HepG2 (cell line): ENCODE measurements around the gene MAPK8IP3. TPM values are rescaled to one million over a fixed set of nuclear protein-coding genes. Genes with fewer than 3 reads are reported as not detected.

Experiments
- ASH2L ChIP-seq: fragments of 300-600, 200-600 bp; sonication (generic); IDR thresholded peaks from 2 replicates; pipeline ENCODE4 v1.7.0; 2017; ENCODE audit warnings: low read depth, mild to moderate bottlenecking, moderate library complexity, mixed read lengths, low read length; ENCODE audit not compliant: insufficient read length
- CHD4 ChIP-seq: fragments of 200-600 bp; sonication (generic); IDR thresholded peaks from 2 replicates; pipeline ENCODE4 v1.7.0; 2017; ENCODE audit warnings: mild to moderate bottlenecking, low read length, borderline replicate concordance
- FIP1L1 ChIP-seq: fragments of 200-400 bp; formaldehyde crosslinking; IDR thresholded peaks from 2 replicates; pipeline ENCODE4 v1.6.1; 2018; ENCODE audit warnings: low read depth, mild to moderate bottlenecking, low read length, moderate library complexity, borderline replicate concordance; ENCODE audit not compliant: insufficient read depth
- FOXJ3 ChIP-seq: sonication (generic); formaldehyde crosslinking; IDR thresholded peaks from 2 replicates; pipeline ENCODE4 v1.4.0; 2020; ENCODE audit warnings: missing genetic modification reagents, mild to moderate bottlenecking, borderline replicate concordance
- HDAC6 ChIP-seq: fragments of 200-600 bp; sonication (generic); IDR thresholded peaks from 2 replicates; pipeline ENCODE4 v1.7.0; 2017; ENCODE audit warnings: mild to moderate bottlenecking, antibody characterized with exemption, low read length, low read depth
- HHEX ChIP-seq: IDR thresholded peaks from 2 replicates; pipeline ENCODE4 v1.6.1; 2016; ENCODE audit warnings: control low read depth
- MAZ ChIP-seq, 2 experiments: sonication (generic) in 1 of 2; formaldehyde crosslinking in 1 of 2; IDR thresholded peaks; 2 replicates each; pipeline versions ENCODE4 v1.5.0 to v1.6.1; 2012 to 2020; ENCODE audit warnings: low read depth in 2 of 2, mild to moderate bottlenecking in 2 of 2, borderline replicate concordance in 1 of 2, improper control_type of control experiment in 1 of 2, low read length in 1 of 2, missing genetic modification reagents in 1 of 2, moderate library complexity in 1 of 2
- NFE2 ChIP-seq: sonication (generic); formaldehyde crosslinking; IDR thresholded peaks from 2 replicates; pipeline ENCODE4 v1.4.0; 2020; ENCODE audit warnings: missing genetic modification reagents
- SYNCRIP ChIP-seq: fragments of 200-400 bp; formaldehyde crosslinking; IDR thresholded peaks from 2 replicates; pipeline ENCODE4 v1.6.1; 2018; ENCODE audit warnings: mild to moderate bottlenecking, low read depth, low read length; ENCODE audit not compliant: insufficient read depth
- TAF1 ChIP-seq: sonication (generic); formaldehyde crosslinking; IDR thresholded peaks from 2 replicates; pipeline ENCODE4 v1.4.0; 2020; ENCODE audit warnings: missing genetic modification reagents
- YEATS4 ChIP-seq: sonication (generic); formaldehyde crosslinking; IDR thresholded peaks from 2 replicates; pipeline ENCODE4 v1.4.0; 2020; ENCODE audit warnings: missing genetic modification reagents, borderline replicate concordance
- ZBTB7A ChIP-seq: sonication (generic); formaldehyde crosslinking; IDR thresholded peaks from 2 replicates; pipeline ENCODE4 v1.8.0; 2022; ENCODE audit warnings: mild to moderate bottlenecking, missing genetic modification reagents
- ZFYVE20 ChIP-seq: sonication (generic); formaldehyde crosslinking; IDR thresholded peaks from 2 replicates; pipeline ENCODE4 v1.8.0; 2023; ENCODE audit warnings: low read depth, mild to moderate bottlenecking, moderate library complexity, missing genetic modification reagents, borderline replicate concordance
- ZNF550 ChIP-seq: sonication (generic); formaldehyde crosslinking; IDR thresholded peaks from 2 replicates; pipeline ENCODE4 v1.4.0; 2020; ENCODE audit warnings: mild to moderate bottlenecking, missing genetic modification reagents, borderline replicate concordance
- ZNF563 ChIP-seq: sonication (generic); formaldehyde crosslinking; IDR thresholded peaks from 2 replicates; pipeline ENCODE4 v1.8.0; 2022; ENCODE audit warnings: mild to moderate bottlenecking, moderate library complexity, missing genetic modification reagents
- ZNF709 ChIP-seq: sonication (generic); formaldehyde crosslinking; IDR thresholded peaks from 2 replicates; pipeline ENCODE4 v1.5.0; 2020; ENCODE audit warnings: mild to moderate bottlenecking, missing genetic modification reagents
- polyA plus RNA-seq, 8 experiments: library from polyadenylated mRNA; depleted of rRNA in 3 of 8; stranded (reverse) in 7 of 8; unstranded in 1 of 8; fragments of >200 nt; fragmentation: Illumina TruSeq in 4 of 8; extraction: Trizol in 4 of 8; gene quantifications; 2 replicates each; pipeline versions ENCODE4 v1.2.1 to v1.2.3, GENCODE V29; 2011 to 2016; ENCODE audit warnings: low read depth in 4 of 8, missing spikeins in 1 of 8, mixed read lengths in 1 of 8; ENCODE audit not compliant: insufficient read depth in 1 of 8
- total RNA-seq, 5 experiments: library from RNA; depleted of rRNA; stranded (reverse); fragments of >200 nt; fragmentation: Illumina TruSeq; extraction: Trizol; gene quantifications; 2 replicates each; pipeline ENCODE4 v1.2.3, GENCODE V29; 2016; ENCODE audit warnings: low read depth in 1 of 5
- TF ChIP-seq, protein P1 (sequence below): sonication (generic); formaldehyde crosslinking; IDR thresholded peaks from 2 replicates; pipeline ENCODE4 v1.4.0; 2020; ENCODE audit warnings: mild to moderate bottlenecking, missing genetic modification reagents
- TF ChIP-seq, protein P2 (sequence below): sonication (generic); formaldehyde crosslinking; IDR thresholded peaks from 2 replicates; pipeline ENCODE4 v1.5.0; 2020; ENCODE audit warnings: mild to moderate bottlenecking, missing genetic modification reagents, borderline replicate concordance
- TF ChIP-seq, protein P3 (sequence below): sonication (generic); formaldehyde crosslinking; IDR thresholded peaks from 2 replicates; pipeline ENCODE4 v1.4.0; 2020; ENCODE audit warnings: missing genetic modification reagents; ENCODE audit errors: not compliant biosample characterization

MAPK8IP3 gene
- total and polyA plus RNA-seq, 2 of the 13 experiments (the other 11 are each of a cell fraction or from before 2014, with no cell fraction given): 25.1 to 41.7 TPM

DNA sequence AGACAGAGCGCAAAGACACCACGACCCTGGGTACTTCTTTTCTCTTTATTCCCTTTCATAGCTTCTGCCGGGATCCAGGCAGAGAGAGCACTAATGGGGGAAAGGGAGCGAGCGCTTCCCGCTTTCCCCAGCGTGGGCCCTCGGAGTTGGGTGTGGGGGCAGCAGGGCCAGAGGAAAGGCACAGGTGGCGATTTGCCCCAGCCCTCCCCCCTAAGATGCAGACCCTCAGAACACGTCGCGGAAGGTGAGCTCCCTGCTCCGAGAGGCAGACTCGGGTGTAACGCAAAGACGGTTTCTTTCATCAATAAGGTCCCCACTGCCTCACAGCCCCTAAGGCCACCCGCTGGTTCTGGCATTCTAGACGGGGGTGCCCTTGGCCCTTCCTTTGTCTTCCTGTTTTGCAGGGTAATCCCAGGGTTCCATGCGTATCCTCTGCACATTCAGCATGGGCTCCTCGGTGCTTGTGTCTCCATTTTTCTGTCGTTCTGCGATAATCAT, 65.9 kb downstream of the MAPK8IP3 start (continued):
- TF ChIP-seq FIP1L1: no peak
- TF ChIP-seq, protein P1, sequence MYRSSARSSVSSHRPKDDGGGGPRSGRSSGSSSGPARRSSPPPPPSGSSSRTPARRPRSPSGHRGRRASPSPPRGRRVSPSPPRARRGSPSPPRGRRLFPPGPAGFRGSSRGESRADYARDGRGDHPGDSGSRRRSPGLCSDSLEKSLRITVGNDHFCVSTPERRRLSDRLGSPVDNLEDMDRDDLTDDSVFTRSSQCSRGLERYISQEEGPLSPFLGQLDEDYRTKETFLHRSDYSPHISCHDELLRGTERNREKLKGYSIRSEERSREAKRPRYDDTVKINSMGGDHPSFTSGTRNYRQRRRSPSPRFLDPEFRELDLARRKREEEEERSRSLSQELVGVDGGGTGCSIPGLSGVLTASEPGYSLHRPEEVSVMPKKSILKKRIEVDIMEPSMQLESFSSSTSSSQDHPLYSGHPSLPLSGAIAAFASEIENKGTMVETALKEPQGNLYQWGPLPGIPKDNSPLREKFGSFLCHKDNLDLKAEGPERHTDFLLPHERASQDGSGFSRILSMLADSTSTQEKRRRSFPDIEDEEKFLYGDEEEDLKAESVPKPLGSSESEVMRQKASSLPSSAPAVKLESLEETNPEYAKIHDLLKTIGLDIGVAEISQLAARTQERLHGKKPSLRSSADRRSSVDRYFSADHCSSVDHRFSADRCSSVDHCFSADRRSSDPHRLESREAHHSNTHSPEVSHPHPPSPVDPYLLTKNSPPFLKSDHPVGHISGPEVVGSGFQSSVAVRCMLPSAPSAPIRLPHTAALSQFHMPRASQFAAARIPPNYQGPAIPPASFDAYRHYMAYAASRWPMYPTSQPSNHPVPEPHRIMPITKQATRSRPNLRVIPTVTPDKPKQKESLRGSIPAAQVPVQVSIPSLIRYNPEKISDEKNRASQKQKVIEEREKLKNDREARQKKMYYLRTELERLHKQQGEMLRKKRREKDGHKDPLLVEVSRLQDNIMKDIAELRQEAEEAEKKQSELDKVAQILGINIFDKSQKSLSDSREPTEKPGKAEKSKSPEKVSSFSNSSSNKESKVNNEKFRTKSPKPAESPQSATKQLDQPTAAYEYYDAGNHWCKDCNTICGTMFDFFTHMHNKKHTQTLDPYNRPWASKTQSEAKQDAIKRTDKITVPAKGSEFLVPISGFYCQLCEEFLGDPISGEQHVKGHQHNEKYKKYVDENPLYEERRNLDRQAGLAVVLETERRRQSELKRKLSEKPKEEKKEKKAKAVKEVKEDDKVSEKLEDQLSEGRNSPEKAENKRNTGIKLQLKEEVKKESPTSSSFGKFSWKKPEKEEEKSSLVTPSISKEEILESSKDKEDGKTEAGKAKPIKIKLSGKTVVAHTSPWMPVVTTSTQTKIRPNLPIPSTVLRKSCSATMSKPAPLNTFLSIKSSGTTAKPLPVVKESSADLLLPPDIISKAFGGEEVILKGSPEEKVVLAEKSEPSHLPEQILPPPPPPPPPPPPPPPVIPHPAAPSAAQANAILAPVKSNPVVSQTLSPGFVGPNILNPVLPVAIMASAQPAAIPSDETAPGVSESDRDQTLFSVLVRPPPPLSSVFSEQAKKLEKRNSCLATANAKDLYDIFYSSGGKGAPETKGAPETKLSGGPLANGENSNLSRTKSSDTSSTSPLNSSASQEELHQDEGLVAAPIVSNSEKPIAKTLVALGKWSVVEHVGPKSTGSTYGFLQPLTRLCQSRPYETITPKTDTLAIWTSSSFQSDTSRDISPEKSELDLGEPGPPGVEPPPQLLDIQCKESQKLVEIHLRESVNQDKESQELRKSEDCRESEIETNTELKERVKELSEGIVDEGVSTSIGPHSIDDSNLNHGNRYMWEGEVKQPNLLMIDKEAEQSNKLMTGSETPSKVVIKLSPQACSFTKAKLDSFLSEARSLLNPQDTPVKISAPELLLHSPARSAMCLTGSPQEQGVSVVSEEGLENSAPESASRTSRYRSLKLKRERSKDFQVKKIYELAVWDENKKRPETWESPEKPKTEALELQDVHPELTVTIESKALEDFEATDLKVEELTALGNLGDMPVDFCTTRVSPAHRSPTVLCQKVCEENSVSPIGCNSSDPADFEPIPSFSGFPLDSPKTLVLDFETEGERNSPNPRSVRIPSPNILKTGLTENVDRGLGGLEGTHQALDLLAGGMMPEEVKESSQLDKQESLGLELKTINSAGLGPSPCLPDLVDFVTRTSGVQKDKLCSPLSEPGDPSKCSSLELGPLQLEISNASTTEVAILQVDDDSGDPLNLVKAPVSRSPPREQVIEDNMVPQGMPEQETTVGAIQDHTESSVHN (CRISPR knock-in tag): no peak
- TF ChIP-seq YEATS4 (CRISPR knock-in tag): no peak
- TF ChIP-seq MAZ (IDR thresholded peaks at IDR 0.05; ENCODE audit: borderline replicate concordance, low read depth, low read length): no peak
- TF ChIP-seq MAZ (CRISPR knock-in tag; IDR thresholded peaks at IDR 0.05; ENCODE audit: low read depth): no peak; the same call in 1 of the 2 replicates
- TF ChIP-seq, protein P2, sequence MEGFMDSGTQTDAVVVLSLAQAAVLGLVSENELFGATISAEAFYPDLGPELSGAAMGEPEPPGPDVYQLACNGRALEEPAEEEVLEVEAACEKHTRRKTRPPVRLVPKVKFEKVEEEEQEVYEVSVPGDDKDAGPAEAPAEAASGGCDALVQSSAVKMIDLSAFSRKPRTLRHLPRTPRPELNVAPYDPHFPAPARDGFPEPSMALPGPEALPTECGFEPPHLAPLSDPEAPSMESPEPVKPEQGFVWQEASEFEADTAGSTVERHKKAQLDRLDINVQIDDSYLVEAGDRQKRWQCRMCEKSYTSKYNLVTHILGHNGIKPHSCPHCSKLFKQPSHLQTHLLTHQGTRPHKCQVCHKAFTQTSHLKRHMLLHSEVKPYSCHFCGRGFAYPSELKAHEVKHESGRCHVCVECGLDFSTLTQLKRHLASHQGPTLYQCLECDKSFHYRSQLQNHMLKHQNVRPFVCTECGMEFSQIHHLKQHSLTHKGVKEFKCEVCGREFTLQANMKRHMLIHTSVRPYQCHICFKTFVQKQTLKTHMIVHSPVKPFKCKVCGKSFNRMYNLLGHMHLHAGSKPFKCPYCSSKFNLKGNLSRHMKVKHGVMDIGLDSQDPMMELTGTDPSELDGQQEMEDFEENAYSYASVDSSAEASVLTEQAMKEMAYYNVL (CRISPR knock-in tag): no peak
- no peak for TF ChIP-seq CHD4
- no peak for TF ChIP-seq ASH2L
- TF ChIP-seq ZFYVE20 (CRISPR knock-in tag): no peak
- TF ChIP-seq ZNF709 (CRISPR knock-in tag): no peak
- TF ChIP-seq, protein P3, sequence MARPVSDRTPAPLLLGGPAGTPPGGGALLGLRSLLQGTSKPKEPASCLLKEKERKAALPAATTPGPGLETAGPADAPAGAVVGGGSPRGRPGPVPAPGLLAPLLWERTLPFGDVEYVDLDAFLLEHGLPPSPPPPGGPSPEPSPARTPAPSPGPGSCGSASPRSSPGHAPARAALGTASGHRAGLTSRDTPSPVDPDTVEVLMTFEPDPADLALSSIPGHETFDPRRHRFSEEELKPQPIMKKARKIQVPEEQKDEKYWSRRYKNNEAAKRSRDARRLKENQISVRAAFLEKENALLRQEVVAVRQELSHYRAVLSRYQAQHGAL (CRISPR knock-in tag): no peak
- TF ChIP-seq TAF1 (CRISPR knock-in tag): no peak
- peak; percentile 8; the same call in 1 of the 2 replicates for TF ChIP-seq ZNF563
- TF ChIP-seq NFE2: no peak
- no peak for TF ChIP-seq ZNF550
- no peak for TF ChIP-seq ZBTB7A (CRISPR knock-in tag)
- TF ChIP-seq FOXJ3 (CRISPR knock-in tag): no peak
- no peak for TF ChIP-seq HDAC6
- TF ChIP-seq HHEX: no peak
- TF ChIP-seq SYNCRIP: no peak
